ENCODE data around the gene ONECUT2. TPM values are rescaled to one million over a fixed set of nuclear protein-coding genes. Genes with fewer than 3 reads are reported as not detected.

ONECUT2 gene
- total and polyA plus RNA-seq, 11 donors = under 0.01 to 0.08 (median 0.05) TPM; not detected in 4

DNA sequence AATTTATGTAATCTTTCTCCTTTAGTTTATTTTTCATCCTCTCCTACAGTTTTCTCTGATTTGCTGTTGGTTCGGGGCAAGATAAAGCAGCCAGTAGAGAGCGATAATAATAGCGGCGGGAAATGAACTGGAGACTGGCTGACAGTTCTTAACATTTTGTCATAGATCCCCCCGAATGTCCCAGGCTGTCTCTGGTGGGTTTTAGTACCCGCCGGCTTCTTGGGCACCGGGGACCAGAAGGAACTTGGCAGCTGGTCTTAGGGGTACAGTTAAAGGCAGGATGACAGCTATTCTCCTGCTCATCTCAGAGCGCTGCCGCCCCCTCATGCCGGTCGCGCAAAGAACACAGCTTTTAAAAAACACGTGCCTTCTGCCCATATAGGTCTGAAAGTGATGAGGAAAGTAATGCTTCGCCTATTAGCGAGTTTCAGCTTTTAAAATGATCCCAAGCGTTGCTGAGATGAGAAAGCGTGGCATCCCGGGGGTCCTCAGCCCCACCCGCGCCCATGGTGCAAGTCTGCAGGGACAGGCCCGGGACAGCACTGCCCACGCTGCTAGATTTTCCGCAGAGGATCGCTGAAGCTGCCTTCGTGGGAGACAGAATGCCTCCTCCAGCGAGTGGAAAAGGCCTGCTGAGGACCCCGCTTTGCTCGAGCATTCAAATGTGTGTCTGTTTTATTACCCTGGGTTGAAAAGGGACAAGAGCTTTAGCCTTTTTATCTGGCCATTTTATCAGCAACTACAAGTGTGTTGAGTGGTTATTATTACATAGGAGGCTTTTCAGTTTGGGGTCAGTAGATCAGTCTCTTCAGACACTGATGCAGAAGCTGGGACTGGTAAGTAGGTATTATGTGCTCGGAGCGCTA lies 3.8 kb downstream of the ONECUT2 start:
- ATAC-seq = no peak
- H3K9me3 ChIP-seq = no peaks in the 10 kb centered on the region
- H3K27me3 ChIP-seq = peaks cover 68 to 96% (median 85%) of the 10 kb centered on the region in 9 donors
- H3K27ac ChIP-seq = no peak overlapping the region
- H3K4me1 ChIP-seq = peaks cover 2 to 75% (median 48%) of the 10 kb centered on the region in 12 donors
- TF ChIP-seq, protein P1, sequence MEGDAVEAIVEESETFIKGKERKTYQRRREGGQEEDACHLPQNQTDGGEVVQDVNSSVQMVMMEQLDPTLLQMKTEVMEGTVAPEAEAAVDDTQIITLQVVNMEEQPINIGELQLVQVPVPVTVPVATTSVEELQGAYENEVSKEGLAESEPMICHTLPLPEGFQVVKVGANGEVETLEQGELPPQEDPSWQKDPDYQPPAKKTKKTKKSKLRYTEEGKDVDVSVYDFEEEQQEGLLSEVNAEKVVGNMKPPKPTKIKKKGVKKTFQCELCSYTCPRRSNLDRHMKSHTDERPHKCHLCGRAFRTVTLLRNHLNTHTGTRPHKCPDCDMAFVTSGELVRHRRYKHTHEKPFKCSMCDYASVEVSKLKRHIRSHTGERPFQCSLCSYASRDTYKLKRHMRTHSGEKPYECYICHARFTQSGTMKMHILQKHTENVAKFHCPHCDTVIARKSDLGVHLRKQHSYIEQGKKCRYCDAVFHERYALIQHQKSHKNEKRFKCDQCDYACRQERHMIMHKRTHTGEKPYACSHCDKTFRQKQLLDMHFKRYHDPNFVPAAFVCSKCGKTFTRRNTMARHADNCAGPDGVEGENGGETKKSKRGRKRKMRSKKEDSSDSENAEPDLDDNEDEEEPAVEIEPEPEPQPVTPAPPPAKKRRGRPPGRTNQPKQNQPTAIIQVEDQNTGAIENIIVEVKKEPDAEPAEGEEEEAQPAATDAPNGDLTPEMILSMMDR (IDR thresholded peaks at IDR 0.05) = no peak
- no peak for TF ChIP-seq POLR2A (IDR thresholded peaks at IDR 0.05)
- 3 to 4% (median 4%) methylated on average over 23 to 31 of the region's 31 CpGs for WGBS, 4 donors
- no peak for DNase-seq
- no peaks in the 10 kb centered on the region for H3K36me3 ChIP-seq
- H3K4me3 ChIP-seq = peak overlapping the region in 2 of 12 donors; percentile 9 to 10
- intact Hi-C loops (cut with DNase I) = loop anchor here in 7 of 10 donors (2.0 to 10.0 kb wide), 6 partner anchors 564 to 692 kb away; no protein-coding TSS in a partner anchor

DNA sequence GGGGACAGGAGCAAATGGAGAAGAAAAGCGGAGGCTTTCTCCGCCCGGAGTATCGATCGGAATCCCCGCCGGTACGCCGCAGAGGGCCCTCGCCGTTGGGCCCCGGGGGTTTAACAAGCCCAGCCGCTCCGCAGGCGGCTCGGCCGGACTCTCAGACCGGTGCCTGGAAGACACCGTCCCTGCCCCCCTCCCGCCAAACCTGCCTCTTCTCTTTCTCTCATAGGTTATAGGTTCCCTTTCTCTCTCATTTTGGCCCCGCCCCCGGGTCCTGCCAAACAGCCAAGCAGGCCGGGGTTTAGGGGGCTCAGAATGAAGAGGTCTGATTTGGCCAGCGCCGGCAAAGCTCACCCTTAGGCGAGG lies 4.4 kb downstream of the ONECUT2 start:
- Histone ChIP-seq H3K27me3 (peaks cover 63 to 96% (median 86%) of the 10 kb centered on the region in 9 donors), H3K4me3 (peak overlapping the region in 1 of 12 donors; percentile 10), H3K36me3 (no peaks in the 10 kb centered on the region), H3K4me1 (peaks cover 2 to 69% (median 45%) of the 10 kb centered on the region in 12 donors), H3K27ac (no peak overlapping the region), H3K9me3 (no peaks in the 10 kb centered on the region)
- TF ChIP-seq, protein P1 (IDR thresholded peaks at IDR 0.05) = no peak
- WGBS, 4 donors = 1 to 4% (median 3%) methylated on average over 25 to 26 of the region's 26 CpGs
- ATAC-seq (no peak), DNase-seq (no peak)
- intact Hi-C loops (cut with DNase I) = loop anchor here in 7 of 10 donors (2.0 to 10.0 kb wide), 6 partner anchors 565 to 692 kb away; no protein-coding TSS in a partner anchor

DNA sequence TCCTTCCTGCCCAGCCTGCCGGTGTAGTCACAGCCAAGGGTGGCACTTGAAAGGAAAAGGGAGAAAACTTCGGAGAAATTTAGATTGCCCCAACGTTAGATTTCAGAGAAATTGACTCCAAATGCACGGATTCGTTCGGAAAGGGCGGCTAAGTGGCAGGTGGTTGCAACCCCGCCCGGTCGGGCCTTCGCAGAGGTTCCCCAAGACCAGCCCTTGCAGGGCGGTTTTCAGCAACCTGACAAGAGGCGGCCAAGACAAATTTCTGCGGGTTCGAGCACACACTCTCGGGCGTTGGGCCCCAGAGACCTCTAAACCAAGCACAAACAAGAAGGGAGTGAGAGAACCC lies 4.8 kb downstream of the ONECUT2 start:
- no peak overlapping the region for H3K27ac ChIP-seq
- DNase-seq (no peak), ATAC-seq (no peak)
- WGBS, 4 donors = 3 to 4% (median 4%) methylated on average over 17 of the region's 17 CpGs
- no peak for TF ChIP-seq POLR2A (IDR thresholded peaks at IDR 0.05)
- TF ChIP-seq, protein P1 (IDR thresholded peaks at IDR 0.05) = no peak
- H3K9me3 ChIP-seq = no peaks in the 10 kb centered on the region
- intact Hi-C loops (cut with DNase I) = loop anchor here in 9 of 10 donors (2.0 to 10.0 kb wide), 10 partner anchors 105 to 695 kb away; no protein-coding TSS in a partner anchor
- peaks cover 60 to 96% (median 85%) of the 10 kb centered on the region in 9 donors for H3K27me3 ChIP-seq
- H3K36me3 ChIP-seq = no peaks in the 10 kb centered on the region
- no peak overlapping the region for H3K4me3 ChIP-seq
- peaks cover 2 to 65% (median 42%) of the 10 kb centered on the region in 12 donors for H3K4me1 ChIP-seq

DNA sequence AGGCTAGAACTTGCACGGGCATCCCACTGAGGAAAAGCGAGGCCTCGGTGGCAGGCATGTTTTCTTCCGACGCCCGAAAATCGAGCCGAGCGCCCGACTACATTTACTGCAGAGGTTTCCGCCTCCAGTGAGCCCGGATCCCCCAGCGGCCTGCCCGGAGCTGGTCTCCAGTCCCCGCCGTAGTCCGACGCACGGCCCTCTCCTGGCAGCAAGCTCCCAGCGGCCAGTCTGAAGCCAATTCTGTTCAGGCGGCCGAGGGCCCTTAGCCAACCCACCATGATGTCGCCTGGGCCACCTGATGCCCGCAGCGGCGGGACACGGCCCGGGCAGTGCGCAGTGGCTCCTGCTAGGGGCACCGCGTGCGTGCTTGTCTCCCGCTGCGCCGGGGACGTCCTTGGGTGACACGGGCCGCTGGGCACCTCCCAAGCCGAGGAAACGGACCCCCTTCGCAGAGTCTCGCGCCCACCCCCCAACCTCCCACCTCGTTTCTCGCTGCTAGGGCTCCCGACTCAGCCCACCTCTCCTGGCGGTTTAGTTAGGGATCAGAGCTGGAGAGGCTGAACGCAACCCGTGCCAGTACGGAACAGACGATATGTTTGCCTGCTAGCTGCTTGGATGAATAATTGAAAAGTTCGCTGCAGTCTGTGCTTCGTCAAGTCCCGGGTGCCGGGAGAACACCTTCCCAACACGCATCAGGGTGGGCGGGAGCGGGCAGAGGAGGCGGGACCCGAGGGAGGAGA lies 5.3 kb downstream of the ONECUT2 start:
- ATAC-seq = no peak
- no peak overlapping the region for H3K27ac ChIP-seq
- 1 to 4% (median 3%) methylated on average over 22 to 60 of the region's 60 CpGs for WGBS, 4 donors
- no peaks in the 10 kb centered on the region for H3K9me3 ChIP-seq
- peak overlapping the region in 1 of 12 donors; percentile 14 for H3K4me3 ChIP-seq
- peaks cover 65 to 97% (median 85%) of the 10 kb centered on the region in 9 donors for H3K27me3 ChIP-seq
- H3K4me1 ChIP-seq = peaks cover 2 to 61% (median 42%) of the 10 kb centered on the region in 12 donors
- no peaks in the 10 kb centered on the region for H3K36me3 ChIP-seq
- intact Hi-C loops (cut with DNase I) = loop anchor here in 5 of 10 donors (5.0 to 10.0 kb wide), 5 partner anchors 104 to 696 kb away; no protein-coding TSS in a partner anchor
- TF ChIP-seq, protein P1 (IDR thresholded peaks at IDR 0.05) = no peak
- TF ChIP-seq POLR2A (IDR thresholded peaks at IDR 0.05) = no peak
- DNase-seq = no peak

All from heart left ventricle (tissue), 16 donors.